Fibroblast of the aortic adventitia (primary cell): ENCODE data around the gene CDK17. TPM values are rescaled to one million over a fixed set of nuclear protein-coding genes. Genes with fewer than 3 reads are reported as not detected.
"Not testable (repeated sequence)": the region's sequence is repeated elsewhere in the genome, so short reads cannot be mapped to it uniquely, and the experiment has no call there.

Experiments used
- DNase-seq: peaks from one replicate; pipeline ENCODE4 v3.0.0-alpha.2; 2010; ENCODE audit warnings: low read depth
- H3K4me3 ChIP-seq: 2 replicates; pipeline ENCODE4 v1.5.1; 2011; ENCODE audit warnings: low read depth, mild to moderate bottlenecking, control low read depth, low read length, moderate library complexity
- CTCF ChIP-seq: IDR thresholded peaks from 2 replicates; pipeline ENCODE4 v1.5.1; 2011; ENCODE audit warnings: mild to moderate bottlenecking, low read length, control low read depth, inconsistent platforms; ENCODE audit not compliant: insufficient read depth
- total RNA-seq: library from RNA; depleted of rRNA; stranded (reverse); fragments of >200 nt; gene quantifications from 2 replicates; pipeline ENCODE4 v1.2.3, GENCODE V29; 2012; ENCODE audit warnings: low replicate concordance

The CDK17 gene
- total RNA-seq, 1 donor: 49.1 TPM

GRCh38 chr12:96441816-96442215 lies 41.6 kb upstream of the CDK17 start:
- no peak for DNase-seq
- TF ChIP-seq CTCF: no peak
- H3K4me3 ChIP-seq: no peak overlapping the region

GRCh38 chr12:96438330-96438729 lies 38.1 kb upstream of the CDK17 start:
- DNase-seq: no peak

GRCh38 chr12:96437171-96437445 lies 36.9 kb upstream of the CDK17 start:
- H3K4me3 ChIP-seq: no peak overlapping the region
- no peak for DNase-seq
- no peak for TF ChIP-seq CTCF

More at GRCh38 chr12:96438330-96438729, 38.1 kb upstream of the CDK17 start:
- H3K4me3 ChIP-seq: no peak overlapping the region
- no peak for TF ChIP-seq CTCF

GRCh38 chr12:96436366-96437170 lies 36.3 kb upstream of the CDK17 start:
- TF ChIP-seq CTCF: no peak
- DNase-seq: peak; percentile 58
- H3K4me3 ChIP-seq: no peak overlapping the region

- peak; percentile 76 for DNase-seq
- TF ChIP-seq CTCF: no peak
- no peak overlapping the region for H3K4me3 ChIP-seq
Measured at GRCh38 chr12:96434107-96434506, 33.9 kb upstream of the CDK17 start.

GRCh38 chr12:96432496-96433321 lies 32.5 kb upstream of the CDK17 start:
- DNase-seq, H3K4me3 ChIP-seq: not testable (repeated sequence)

GRCh38 chr12:96431067-96431466 lies 30.8 kb upstream of the CDK17 start:
- no peak for TF ChIP-seq CTCF
- H3K4me3 ChIP-seq: no peak overlapping the region
- DNase-seq: no peak
